Body of pancreas (tissue), 4 donors: Measurements from ENCODE around the gene CA12. TPM values are rescaled to one million over a fixed set of nuclear protein-coding genes. Genes with fewer than 3 reads are reported as not detected.

Experiments used
- ATAC-seq: fragments of 150-250 bp; one replicate; pipeline ENCODE4 v1.9.1; 2016
- DNase-seq, 4 donors: peaks; one replicate each; pipeline ENCODE4 v3.0.0-alpha.2; 2019
- H3K27ac ChIP-seq, 4 donors: fragments of 200-600 bp; sonication (generic); 1 replicate in 3 of 4; 2 replicates in 1 of 4; pipeline versions ENCODE4 v1.5.1 to v1.6.1; 2016 to 2019; ENCODE audit warnings: mild to moderate bottlenecking in 1 of 4, mixed read lengths in 1 of 4, moderate library complexity in 1 of 4
- H3K27me3 ChIP-seq, 2 donors: fragments of 200-600 bp; sonication (generic); one replicate each; pipeline ENCODE4 v1.6.0; 2016; ENCODE audit warnings: mild to moderate bottlenecking in 1 of 2
- H3K36me3 ChIP-seq, 2 donors: fragments of 200-600 bp; sonication (generic); replicated peaks in 1 of 2; 2 replicates each; pipeline ENCODE4 v1.5.1; 2016; ENCODE audit warnings: low read depth in 2 of 2; ENCODE audit not compliant: insufficient read depth in 1 of 2
- H3K4me1 ChIP-seq: fragments of 200-600 bp; sonication (generic); one replicate; pipeline ENCODE4 v1.6.0; 2016
- H3K4me3 ChIP-seq, 2 donors: fragments of 200-600 bp; sonication (generic); 1 replicate in 1 of 2; 2 replicates in 1 of 2; pipeline ENCODE4 v1.5.1; 2016 to 2019
- H3K9me3 ChIP-seq, 3 donors: fragments of 200-600 bp; sonication (generic); 1 replicate in 2 of 3; 2 replicates in 1 of 3; pipeline ENCODE4 v1.5.1; 2016
- POLR2A ChIP-seq, 3 donors: fragments of 450-650 bp; IDR thresholded peaks; one replicate each; pipeline ENCODE4 v1.6.1; 2016; ENCODE audit warnings: antibody characterized with exemption in 3 of 3, mild to moderate bottlenecking in 2 of 3
- WGBS, 2 donors: methylation state at CpG; one replicate each; pipeline ENCODE4 v1.1.5; 2017; 5-methylcytosine and 5-hydroxymethylcytosine counted together
- intact Hi-C: fragments of 100-400 bp; cut with DNase I; formaldehyde crosslinking; loops from one replicate; pipeline ENCODE4 v1.15.1; 2023
- total RNA-seq, 2 donors: library from RNA; depleted of rRNA; stranded (reverse); fragments of >200 nt; gene quantifications; one replicate each; pipeline ENCODE4 v1.1.0, GENCODE V29; 2016
- TF ChIP-seq, protein P1 (sequence below), 7 experiments: fragments of 450-650 bp in 4 of 7; fragments of 200-600 bp in 3 of 7; sonication (generic) in 3 of 7; IDR thresholded peaks; one replicate each; pipeline ENCODE4 v1.5.1; 2016 to 2019; ENCODE audit warnings: antibody characterized with exemption in 7 of 7

CA12 gene
- total RNA-seq, 2 donors from 2014 or later, result 16.1 to 25.7 TPM

DNA sequence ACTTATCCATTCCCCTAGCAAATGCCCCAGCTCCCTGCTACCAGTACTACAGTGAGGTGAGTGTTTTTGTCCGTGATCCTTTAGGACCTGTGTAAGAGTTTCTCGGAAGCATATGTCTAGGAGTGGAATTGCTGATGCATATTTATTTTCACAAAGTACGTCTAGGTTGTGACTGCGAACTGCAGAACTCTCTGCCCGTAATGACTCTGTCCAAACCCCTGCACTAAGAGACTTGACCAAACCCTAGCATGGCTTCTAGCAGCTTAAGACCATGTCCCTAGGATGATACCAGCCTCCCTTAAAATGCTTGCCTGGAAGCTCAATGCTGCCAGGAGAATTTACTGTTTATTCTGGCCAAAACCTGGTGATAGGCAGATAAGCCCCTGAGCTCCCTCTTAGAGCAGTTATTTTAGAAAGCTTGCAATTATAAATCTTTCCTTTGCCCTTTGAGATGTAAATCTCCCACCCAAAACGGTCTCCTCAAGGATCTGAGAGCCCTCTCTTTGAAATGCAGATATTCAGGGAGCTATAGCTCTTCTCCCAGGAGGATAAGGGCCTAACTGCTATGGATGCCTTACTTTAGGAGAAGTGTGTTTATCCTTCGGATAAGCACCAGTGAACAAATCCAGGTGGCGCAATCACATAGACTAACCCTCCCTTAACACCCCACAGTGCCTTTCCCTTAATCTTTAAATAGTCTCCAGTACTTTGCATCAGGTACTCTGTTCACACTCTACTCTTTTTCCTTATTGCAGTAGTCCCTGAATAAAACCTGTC is 14.7 kb upstream of the CA12 start:
- intact Hi-C loops, result no loop called here
- TF ChIP-seq, protein P1, sequence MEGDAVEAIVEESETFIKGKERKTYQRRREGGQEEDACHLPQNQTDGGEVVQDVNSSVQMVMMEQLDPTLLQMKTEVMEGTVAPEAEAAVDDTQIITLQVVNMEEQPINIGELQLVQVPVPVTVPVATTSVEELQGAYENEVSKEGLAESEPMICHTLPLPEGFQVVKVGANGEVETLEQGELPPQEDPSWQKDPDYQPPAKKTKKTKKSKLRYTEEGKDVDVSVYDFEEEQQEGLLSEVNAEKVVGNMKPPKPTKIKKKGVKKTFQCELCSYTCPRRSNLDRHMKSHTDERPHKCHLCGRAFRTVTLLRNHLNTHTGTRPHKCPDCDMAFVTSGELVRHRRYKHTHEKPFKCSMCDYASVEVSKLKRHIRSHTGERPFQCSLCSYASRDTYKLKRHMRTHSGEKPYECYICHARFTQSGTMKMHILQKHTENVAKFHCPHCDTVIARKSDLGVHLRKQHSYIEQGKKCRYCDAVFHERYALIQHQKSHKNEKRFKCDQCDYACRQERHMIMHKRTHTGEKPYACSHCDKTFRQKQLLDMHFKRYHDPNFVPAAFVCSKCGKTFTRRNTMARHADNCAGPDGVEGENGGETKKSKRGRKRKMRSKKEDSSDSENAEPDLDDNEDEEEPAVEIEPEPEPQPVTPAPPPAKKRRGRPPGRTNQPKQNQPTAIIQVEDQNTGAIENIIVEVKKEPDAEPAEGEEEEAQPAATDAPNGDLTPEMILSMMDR (IDR thresholded peaks at IDR 0.05), result no peak
- no peak for TF ChIP-seq POLR2A (IDR thresholded peaks at IDR 0.05)
- ATAC-seq, result peak; percentile 74

DNA sequence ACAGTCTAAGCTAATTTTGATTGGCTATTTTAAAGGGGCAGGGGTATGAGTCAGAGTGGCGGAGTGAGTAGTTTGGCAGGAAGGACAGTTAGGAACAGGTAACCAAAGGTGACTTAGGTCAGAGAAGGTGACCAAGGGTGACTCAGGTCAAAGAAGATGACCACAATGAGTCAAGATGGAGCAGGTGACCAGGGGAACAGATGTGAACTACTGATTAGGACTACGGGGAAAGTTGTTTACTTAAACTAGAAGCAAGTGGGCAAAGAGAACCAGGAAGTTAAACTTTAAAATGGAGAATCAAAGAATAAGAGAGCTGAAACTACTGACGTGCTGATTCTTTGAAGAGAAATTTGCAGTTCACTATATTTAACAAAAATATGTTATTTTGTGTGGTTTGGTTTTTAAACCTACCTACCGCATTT is 14.1 kb upstream of the CA12 start:
- no peaks in the 10 kb centered on the region for H3K27me3 ChIP-seq
- H3K4me3 ChIP-seq, result no peak overlapping the region
- DNase-seq (no peak), ATAC-seq (no peak)
- no peaks in the 10 kb centered on the region for H3K36me3 ChIP-seq
- peak overlapping the region in 3 of 4 donors; percentile 52 to 68 (median 55) for H3K27ac ChIP-seq
- no peaks in the 10 kb centered on the region for H3K9me3 ChIP-seq
- TF ChIP-seq, protein P1 (IDR thresholded peaks at IDR 0.05), result no peak
- intact Hi-C loops, result no loop called here
- WGBS, 2 donors, result 67 to 68% methylated on average over 4 of the region's 4 CpGs
- H3K4me1 ChIP-seq, result peaks cover 50% of the 10 kb centered on the region

More for the DNA sequence above, 14.7 kb upstream of the CA12 start:
- no peaks in the 10 kb centered on the region for H3K27me3 ChIP-seq
- H3K9me3 ChIP-seq, result no peaks in the 10 kb centered on the region
- H3K4me1 ChIP-seq, result peaks cover 44% of the 10 kb centered on the region
- DNase-seq, result peak in 2 of 4 donors; percentile 53 to 65
- H3K27ac ChIP-seq, result peak overlapping the region in 3 of 4 donors; percentile 52 to 68 (median 55)
- no peaks in the 10 kb centered on the region for H3K36me3 ChIP-seq
- no peak overlapping the region for H3K4me3 ChIP-seq
- 63 to 65% methylated on average over 7 to 8 of the region's 8 CpGs for WGBS, 2 donors

DNA sequence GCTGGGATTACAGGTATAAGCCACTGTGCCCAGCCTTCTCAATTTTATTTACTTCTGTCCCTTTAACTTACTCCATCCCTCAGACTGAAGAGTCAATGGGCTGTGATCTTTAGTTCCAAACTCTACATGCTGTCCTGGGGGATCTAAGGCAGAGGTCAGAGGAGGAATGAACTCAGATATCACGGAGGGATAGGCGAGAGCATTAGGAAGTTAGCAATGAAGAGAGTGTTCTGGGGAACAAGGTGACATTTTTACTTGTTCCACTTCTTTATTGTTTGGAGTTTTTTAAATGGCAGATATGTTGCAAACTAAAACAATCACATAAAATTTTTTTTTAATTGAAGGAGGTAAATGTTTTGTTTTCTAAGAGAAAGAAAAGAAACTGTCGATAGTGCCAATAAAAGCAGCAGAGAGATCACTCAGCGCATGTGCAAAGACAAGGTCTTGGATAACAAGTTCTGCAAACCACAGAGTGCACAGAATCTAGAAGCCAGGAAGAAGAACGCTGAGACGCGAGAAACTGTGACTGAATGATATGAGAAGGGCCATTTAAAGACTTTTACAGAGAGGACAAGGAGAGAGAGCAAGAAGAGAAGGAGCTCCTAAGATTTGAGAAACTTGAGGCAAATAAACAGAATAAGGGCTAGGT is 10.8 kb upstream of the CA12 start:
- Histone ChIP-seq H3K4me1 (peaks cover 74% of the 10 kb centered on the region), H3K4me3 (no peak overlapping the region), H3K27me3 (no peaks in the 10 kb centered on the region), H3K9me3 (no peaks in the 10 kb centered on the region), H3K27ac (peak overlapping the region in 3 of 4 donors; percentile 13 to 33 (median 30)), H3K36me3 (no peaks in the 10 kb centered on the region)
- intact Hi-C loops, result no loop called here
- TF ChIP-seq POLR2A (IDR thresholded peaks at IDR 0.05), result no peak
- TF ChIP-seq, protein P1 (IDR thresholded peaks at IDR 0.05), result no peak
- DNase-seq (peak in 2 of 4 donors; percentile 24 to 51), ATAC-seq (no peak)
- 46 to 53% methylated on average over 7 of the region's 7 CpGs for WGBS, 2 donors

GRCh38 chr15:63391669-63392360 is 10.2 kb upstream of the CA12 start:
- Histone ChIP-seq H3K36me3 (no peaks in the 10 kb centered on the region), H3K27ac (peak overlapping the region in 3 of 4 donors; percentile 13 to 33 (median 30)), H3K27me3 (no peaks in the 10 kb centered on the region), H3K4me1 (peaks cover 74% of the 10 kb centered on the region), H3K9me3 (no peaks in the 10 kb centered on the region), H3K4me3 (no peak overlapping the region)
- no peak for DNase-seq
- WGBS, 2 donors, result 77 to 84% methylated on average over 6 of the region's 6 CpGs
- no peak for TF ChIP-seq POLR2A (IDR thresholded peaks at IDR 0.05)
- TF ChIP-seq, protein P1 (IDR thresholded peaks at IDR 0.05), result no peak
- intact Hi-C loops, result no loop called here
- no peak for ATAC-seq
